RWPE2 (cell line): Measurements from ENCODE around the gene SH3RF1.
A peak's percentile ranks its signal among the peaks of the same experiment; 100 is the strongest.

Source experiments
- ATAC-seq: fragments of 200-7000 bp; cut with Tn5 transposase; 3 replicates; pipeline ENCODE4 v1.9.1; 2021; ENCODE audit warnings: low read depth
- DNase-seq: peaks from one replicate; pipeline ENCODE4 v3.0.0-alpha.2; 2020; ENCODE audit warnings: low spot score
- H3K27ac ChIP-seq: fragments of 450-650 bp; 2 replicates; pipeline ENCODE4 v1.5.1; 2017; ENCODE audit warnings: mild to moderate bottlenecking; ENCODE audit not compliant: poor library complexity, severe bottlenecking
- H3K27me3 ChIP-seq: fragments of 250-450 bp; sonication (Bioruptor Pico); 2 replicates; pipeline ENCODE4 v1.5.1; 2021; ENCODE audit warnings: mild to moderate bottlenecking, moderate library complexity; ENCODE audit not compliant: insufficient read depth, poor library complexity, severe bottlenecking
- H3K36me3 ChIP-seq: fragments of 250-450 bp; sonication (Bioruptor Pico); 2 replicates; pipeline ENCODE4 v1.5.1; 2020; ENCODE audit warnings: low read depth, mild to moderate bottlenecking, moderate library complexity
- H3K4me1 ChIP-seq: fragments of 250-450 bp; sonication (Bioruptor Pico); 2 replicates; pipeline ENCODE4 v1.5.1; 2021; ENCODE audit warnings: mild to moderate bottlenecking, moderate library complexity; ENCODE audit not compliant: insufficient read depth, poor library complexity, severe bottlenecking
- H3K4me3 ChIP-seq: fragments of 250-450 bp; sonication (Bioruptor Pico); 2 replicates; pipeline ENCODE4 v1.5.1; 2021; ENCODE audit warnings: mild to moderate bottlenecking, moderate library complexity; ENCODE audit not compliant: severe bottlenecking
- H3K9me3 ChIP-seq: fragments of 250-450 bp; sonication (Bioruptor Pico); 2 replicates; pipeline ENCODE4 v1.5.1; 2021; ENCODE audit warnings: mild to moderate bottlenecking, moderate library complexity; ENCODE audit not compliant: severe bottlenecking
- CTCF ChIP-seq: fragments of 450-650 bp; IDR thresholded peaks from one replicate; pipeline ENCODE4 v1.5.1; 2017; ENCODE audit warnings: mild to moderate bottlenecking, moderate library complexity; ENCODE audit not compliant: poor library complexity, severe bottlenecking

The SH3RF1 gene

GRCh38 chr4:169152899-169153298, 117.9 kb downstream of the SH3RF1 start:
- Histone ChIP-seq H3K27me3 (no peaks in the 10 kb centered on the region), H3K4me3 (no peak overlapping the region), H3K9me3 (no peaks in the 10 kb centered on the region), H3K27ac (no peak overlapping the region), H3K36me3 (peaks cover 48% of the 10 kb centered on the region), H3K4me1 (peaks cover 9% of the 10 kb centered on the region)
- TF ChIP-seq CTCF, result no peak
- ATAC-seq (no peak), DNase-seq (no peak)

- peaks cover 17% of the 10 kb centered on the region for H3K4me1 ChIP-seq
- peak overlapping the region; percentile 22 for H3K27ac ChIP-seq
- no peaks in the 10 kb centered on the region for H3K9me3 ChIP-seq
- H3K27me3 ChIP-seq, result no peaks in the 10 kb centered on the region
- no peak for DNase-seq
- H3K36me3 ChIP-seq, result peaks cover 48% of the 10 kb centered on the region
- no peak overlapping the region for H3K4me3 ChIP-seq
- no peak for TF ChIP-seq CTCF
- ATAC-seq, result no peak
Measured at GRCh38 chr4:169152098-169152497, 118.7 kb downstream of the SH3RF1 start.

DNA sequence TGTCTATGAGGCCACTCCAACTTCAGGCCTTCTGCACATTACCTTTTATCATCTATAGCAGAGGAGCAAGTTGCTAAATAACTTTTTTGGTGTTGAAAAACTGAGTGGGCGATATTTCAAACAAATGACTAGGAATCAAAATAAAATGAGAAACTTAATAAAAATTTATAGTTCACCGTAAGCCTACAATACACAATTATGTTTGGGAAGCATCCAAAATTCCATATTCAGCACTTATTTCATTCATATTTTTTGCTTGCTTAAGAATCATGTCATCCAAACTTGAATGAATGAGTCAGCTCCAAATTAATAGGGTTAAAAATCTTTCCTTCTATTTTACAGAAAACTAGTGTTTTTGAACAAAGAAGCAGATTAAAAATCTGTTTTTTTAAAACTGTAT, 119.1 kb downstream of the SH3RF1 start:
- peaks cover 48% of the 10 kb centered on the region for H3K36me3 ChIP-seq
- H3K27me3 ChIP-seq, result no peaks in the 10 kb centered on the region
- ATAC-seq (no peak), DNase-seq (no peak)
- H3K9me3 ChIP-seq, result no peaks in the 10 kb centered on the region
- no peak overlapping the region for H3K4me3 ChIP-seq
- H3K27ac ChIP-seq, result peak overlapping the region; percentile 22
- peaks cover 20% of the 10 kb centered on the region for H3K4me1 ChIP-seq
- TF ChIP-seq CTCF, result no peak

DNA sequence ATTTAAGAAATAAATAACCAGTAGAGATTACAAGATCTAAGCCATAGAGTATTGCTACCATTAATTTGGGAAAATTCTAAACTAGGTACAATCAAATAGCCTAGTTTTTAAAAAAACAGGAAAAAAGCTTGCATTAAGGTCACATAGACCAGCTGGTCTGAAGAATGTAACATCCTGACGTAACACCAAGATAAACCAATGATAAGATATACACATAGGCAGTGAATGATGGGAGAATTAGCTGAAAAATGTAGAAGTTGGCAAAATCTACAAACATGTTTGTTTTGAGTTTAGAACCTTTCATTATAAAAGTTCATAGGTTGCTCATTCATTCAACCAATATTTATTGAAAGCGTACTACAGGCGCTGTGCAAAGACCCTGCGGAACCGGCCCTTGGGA, 120.0 kb downstream of the SH3RF1 start:
- no peak overlapping the region for H3K4me3 ChIP-seq
- no peak for TF ChIP-seq CTCF
- H3K9me3 ChIP-seq, result no peaks in the 10 kb centered on the region
- peaks cover 42% of the 10 kb centered on the region for H3K36me3 ChIP-seq
- ATAC-seq (no peak), DNase-seq (no peak)
- H3K27me3 ChIP-seq, result no peaks in the 10 kb centered on the region
- no peak overlapping the region for H3K27ac ChIP-seq
- H3K4me1 ChIP-seq, result peaks cover 20% of the 10 kb centered on the region

DNA sequence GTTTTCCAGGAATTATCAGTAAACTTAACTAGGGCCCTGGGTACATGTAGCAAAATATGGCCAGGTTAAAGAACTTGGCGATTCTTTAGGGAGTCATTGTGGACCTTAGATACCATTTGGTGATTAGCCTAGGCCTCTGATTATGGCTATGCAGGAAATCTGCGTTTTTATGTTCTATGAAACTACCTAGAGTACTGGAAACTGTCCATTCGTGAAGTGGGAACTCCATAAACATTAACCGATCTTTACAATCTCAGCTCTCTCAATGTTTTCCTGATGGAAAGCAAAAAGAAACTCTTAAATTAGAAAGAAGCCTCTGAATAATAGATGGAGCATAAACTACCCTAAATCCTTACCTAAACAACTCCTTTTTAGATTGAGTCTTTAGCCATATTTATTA, 121.9 kb downstream of the SH3RF1 start:
- DNase-seq, result no peak
- Histone ChIP-seq H3K27ac (peak overlapping the region; percentile 69), H3K36me3 (peaks cover 23% of the 10 kb centered on the region), H3K4me3 (no peak overlapping the region), H3K9me3 (no peaks in the 10 kb centered on the region), H3K4me1 (peaks cover 20% of the 10 kb centered on the region), H3K27me3 (no peaks in the 10 kb centered on the region)
- no peak for TF ChIP-seq CTCF
- ATAC-seq, result no peak
